NCI-H146 treated with DMSO at 0.1 percent for 48 hours (cell line): ENCODE measurements around the gene VPS26C.

ENCODE experiments used
- DNase-seq: peaks from one replicate; lab custom pipeline; 2025; ENCODE audit not compliant: unreplicated experiment; lab: John Stamatoyannopoulos, UW

The VPS26C gene

DNA sequence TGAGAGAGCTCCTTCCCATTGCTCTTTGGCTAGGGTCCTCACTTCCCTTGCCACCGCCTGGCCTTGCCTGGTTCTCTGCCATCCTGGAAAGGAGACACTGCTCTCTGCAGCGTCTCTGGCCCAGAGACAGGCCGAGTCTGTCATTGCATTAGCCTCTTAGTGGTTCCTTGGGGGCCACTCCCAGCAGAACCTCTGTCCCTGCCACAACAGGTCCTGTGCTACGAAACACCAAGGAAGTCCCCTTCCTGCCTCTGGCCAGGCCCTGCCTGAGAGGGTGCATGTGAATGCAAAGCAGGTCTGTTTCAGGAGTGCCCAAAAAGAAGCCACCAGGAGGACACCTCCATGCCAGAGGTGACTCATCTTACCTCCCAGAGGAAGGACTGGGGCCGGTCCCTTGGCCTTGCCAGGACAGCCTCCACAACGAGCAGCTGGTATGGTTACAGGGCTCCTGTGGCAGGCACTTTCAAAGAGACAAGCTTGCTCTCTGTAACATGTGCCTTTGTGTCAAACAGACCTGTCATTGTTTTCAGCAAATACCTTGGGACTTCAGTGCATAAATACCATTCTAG, 59.6 kb downstream of the VPS26C start:
- no peak for DNase-seq

DNA sequence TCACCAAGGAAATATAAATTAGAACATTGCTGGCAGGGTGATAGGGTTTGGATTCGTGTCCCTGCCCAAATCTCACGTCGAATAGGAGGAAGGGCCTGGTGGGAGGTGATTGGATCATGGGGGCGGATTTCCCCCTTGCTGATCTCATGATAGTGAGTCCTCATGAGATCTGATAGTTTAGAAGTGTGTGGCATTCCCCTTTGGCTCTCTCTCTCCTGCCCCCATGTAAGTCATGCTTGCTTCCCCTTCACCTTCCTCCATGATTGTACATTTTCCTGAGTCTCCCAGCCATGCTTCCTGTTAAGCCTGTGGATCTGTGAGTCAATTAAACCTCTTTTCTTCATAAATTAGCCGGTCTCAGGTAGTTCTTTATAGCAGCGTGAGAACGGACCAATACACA, 60.6 kb downstream of the VPS26C start:
- DNase-seq, result no peak

DNA sequence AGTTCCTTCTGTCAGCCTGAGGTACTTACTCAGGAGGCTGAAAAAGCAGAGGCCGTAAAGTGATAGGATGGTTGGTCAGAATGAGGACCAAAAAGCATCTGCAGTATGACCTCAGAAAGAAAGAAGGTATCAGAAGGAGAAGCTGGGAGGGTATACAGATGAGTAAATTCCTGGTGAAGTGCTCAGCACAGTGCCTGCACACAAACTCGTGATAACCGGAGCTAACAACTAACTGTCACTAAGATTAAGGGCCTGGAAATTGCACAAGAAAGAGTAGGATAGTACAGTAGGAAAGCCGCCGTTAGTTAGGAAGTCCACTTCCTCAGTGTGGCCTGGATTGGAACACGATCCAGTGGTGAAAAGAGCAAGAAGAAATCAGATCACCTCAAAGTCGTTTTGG, 62.6 kb downstream of the VPS26C start:
- DNase-seq, result no peak

DNA sequence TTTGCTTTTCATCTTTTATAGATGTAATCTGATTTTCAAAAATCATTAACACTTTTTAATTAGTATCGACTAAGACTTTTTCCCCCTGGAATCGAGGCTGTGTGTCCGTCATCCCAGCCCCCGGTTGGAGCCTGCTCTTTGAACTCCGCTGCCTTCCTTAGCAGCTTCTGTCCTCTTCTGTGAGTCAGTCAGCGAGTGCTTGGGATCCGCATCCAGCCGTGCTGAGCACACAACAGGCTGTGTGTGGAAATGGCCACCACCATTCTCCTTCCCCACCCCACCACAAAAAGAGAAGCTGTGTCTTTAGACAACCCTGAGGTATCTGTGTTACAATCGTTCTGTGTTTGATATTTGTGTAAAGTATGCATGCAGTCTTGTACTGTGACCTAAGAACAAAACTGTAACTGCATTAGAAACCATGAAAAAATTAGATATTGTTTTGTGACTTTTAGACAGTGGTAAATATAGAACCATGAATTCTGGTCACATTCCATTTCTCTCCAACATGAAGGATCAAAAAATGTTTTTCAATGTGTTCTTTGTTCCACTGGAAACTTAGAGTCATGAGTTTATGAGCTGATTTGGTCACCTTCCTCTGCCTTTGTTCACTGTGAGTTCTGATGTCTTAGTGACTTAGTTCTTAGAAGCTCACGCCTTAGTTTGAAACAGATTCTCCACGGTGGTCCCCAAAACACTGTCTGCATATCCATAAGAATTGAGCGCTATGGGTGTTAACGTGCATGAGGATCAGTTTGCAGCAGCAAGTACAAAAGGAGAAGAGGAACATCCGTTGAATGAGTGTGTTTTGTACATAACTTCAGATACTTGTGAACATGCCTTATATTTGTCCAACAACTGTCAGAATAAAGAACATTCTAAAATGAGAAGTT, 64.7 kb downstream of the VPS26C start:
- DNase-seq, result no peak

DNA sequence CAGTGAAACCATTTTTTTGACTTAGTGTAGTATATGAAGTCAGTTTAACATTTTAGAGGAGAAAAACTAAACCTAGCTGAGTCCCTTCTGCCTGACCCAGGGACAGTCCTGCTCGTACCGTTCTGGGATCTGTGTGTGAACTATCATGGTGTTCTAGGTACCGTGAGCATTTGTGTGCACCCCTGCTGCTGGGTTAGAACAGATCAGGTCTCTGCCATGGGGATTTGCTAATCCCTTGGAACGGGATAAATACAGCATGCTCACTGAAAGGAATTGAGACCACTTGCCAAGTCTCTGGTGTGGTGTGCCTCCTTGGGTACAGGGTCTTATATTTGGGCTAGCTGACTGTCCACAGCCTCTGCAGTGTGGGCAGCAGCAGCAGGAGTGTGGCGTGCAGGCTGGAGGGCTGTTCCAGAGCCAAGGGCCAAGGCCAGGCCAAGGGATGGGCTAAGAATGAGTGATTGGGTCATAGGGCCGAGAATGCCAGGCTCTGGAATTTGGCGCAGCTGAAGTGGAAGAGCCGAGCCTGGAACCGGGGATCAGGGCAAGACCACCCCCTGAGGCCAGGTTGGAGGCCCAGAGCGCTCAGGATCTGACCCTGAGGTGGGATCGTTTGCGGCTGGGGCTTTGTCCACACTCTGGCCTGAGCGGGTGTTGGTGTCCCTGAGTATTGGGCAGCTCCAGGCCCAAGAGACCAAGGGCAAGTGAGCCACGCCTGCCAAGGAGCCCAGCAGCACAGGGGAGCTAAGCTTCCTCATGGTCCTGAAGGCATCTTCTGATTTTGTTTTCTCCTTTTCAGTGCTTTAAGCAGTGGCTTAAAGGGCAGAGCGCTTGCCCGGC, 66.3 kb downstream of the VPS26C start:
- DNase-seq, result no peak

DNA sequence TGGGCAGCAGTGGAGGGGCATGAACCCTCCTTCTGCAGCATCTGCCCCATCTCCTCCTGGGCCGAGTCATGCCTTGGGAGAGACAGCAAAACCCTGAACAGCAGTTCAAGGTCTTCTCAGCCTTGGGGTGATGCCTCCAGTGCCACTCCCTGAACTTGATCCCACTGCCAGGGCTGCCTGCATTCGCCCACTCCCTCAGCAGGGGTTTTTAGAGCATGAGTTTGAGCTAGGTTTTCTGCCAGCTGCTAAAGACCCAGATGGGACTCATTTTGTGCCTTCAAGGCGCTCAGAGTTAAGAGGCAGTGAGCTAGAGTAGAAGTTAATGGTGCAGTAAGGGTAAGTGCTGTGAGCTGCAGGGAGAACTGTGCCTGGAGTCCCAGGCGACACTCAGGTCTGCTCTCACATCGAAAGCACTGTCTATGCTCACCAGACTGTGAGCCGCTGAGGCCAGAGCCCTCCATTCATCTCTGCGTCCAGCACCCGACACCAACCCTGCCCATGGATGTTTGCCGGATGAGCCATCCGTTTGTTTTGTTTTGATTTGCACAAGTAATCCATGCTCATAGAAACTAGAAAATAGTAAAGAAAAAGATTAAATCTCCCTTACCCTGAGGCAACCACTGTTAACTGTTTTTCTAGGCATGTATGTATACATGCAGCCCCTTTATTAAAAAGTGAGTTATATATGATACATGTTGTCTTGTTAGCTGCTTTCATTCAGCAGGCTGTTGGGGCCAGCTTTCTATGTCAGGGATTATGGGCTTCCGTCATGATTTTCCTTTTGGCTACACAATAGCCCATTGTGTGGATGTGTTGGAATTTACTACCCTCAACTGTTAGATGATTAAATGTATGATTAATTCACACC, 67.8 kb downstream of the VPS26C start:
- DNase-seq, result no peak

DNA sequence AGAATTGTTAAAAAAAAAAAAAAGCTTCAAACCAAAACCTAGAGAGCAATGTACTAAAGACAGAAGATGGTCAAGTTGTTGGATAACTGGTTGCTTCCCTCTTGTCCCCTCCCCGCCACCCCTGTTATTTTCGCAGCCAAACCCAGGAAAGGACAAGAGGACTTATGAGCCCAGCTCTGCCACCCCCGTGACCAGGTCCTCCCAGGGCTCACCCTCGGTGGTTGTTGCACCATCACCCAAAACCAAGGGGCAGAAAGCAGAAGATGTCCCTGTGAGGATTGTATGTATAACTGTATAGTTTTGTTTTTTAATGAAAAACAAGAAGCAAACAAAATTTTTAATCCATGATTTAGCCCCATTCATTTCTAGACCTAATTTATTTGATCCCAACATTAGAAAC, 69.4 kb downstream of the VPS26C start:
- DNase-seq, result no peak

DNA sequence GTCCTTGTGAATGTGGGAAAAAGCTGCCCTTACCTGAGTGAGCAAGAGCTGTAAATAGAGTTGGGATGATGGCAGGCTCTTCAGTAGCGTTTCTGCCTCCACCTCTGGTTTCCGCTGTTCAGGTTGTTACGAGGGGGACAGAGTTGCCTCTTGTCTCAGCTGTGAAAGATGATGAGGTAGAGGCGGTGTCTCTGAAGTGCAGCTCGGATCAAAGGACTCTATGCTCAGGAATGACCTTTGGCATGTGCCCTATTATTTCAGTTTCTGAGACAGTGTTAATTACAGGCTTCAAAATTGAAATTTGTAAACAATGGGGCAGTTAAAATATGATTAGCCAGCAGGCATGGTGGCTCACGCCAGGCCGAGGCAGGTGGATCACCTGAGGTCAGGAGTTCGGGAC, 70.3 kb downstream of the VPS26C start:
- DNase-seq, result no peak

DNA sequence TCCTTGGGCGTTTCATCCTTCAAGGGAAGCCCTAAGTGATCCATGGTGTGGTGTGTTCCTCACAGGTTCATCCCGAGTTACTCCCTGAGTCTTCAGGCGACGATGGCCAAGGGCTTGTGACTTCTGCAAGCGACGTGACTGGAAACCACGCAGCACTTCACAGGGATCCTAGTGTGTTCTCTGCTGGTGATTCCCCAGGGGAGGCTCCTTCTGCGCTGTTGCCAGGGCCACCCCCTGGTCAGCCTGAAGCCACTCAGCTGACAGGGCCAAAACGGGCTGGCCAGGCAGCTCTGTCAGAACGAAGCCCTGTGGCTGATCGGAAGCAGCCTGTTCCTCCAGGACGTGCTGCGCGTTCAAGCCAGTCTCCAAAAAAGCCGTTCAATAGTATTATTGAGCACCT, 71.5 kb downstream of the VPS26C start:
- DNase-seq, result no peak

DNA sequence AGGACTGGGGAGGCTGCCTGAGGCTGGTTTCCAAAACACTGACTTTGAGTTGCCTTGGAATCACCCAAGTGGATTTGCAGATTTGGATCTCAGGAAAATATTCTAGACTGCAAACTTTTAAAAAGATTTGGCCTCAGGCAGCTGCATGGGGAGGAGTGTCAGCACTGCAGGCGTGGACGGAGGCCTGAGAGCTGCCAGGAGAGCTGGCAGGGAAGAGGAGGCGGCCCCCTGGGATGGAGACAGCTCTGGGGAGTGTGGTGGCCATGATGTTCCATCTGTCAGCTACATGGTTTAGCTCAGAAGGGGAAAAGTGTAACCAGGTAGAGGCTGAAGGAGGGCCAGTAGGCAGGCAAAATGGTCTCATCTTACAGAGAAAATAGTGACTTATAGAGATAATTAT, 72.1 kb downstream of the VPS26C start:
- no peak for DNase-seq

DNA sequence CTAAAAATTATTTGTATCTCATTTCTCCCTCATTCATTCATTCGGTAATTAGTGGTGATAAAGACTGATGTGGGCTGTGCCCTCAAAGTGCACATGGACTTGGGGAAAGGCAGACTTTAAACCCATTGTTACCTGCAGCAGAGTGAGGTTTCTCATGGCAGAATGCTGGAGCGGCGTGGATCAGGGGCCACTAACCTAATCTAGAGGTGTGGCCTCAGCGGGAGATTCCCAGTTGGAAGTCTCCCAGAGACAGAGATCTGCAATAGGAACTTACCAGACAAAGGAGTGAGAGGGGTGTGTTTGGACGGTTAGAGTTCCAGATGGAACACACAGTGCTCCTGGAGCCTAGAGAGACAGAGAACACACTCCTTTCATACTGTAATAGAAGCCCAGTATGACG, 73.5 kb downstream of the VPS26C start:
- no peak for DNase-seq

DNA sequence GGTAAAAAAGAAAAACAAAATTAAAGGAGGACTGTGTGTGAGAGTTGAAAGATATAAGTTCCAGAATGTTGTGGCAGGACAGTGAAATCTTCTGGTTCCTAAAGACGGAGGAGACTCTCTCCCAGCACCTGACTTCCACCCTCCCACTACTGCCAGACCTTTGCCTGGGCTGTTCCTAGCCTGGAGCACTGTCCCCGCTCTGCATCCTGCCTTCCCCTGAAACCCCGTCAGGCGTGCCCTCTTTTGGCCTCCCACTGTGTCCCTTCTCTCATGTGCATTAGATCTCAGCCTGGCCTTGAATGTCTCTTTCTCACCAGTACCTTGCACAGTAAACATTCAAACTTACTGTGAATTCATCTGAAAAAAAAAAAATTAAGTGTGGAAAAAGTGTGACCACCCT, 74.1 kb downstream of the VPS26C start:
- no peak for DNase-seq

DNA sequence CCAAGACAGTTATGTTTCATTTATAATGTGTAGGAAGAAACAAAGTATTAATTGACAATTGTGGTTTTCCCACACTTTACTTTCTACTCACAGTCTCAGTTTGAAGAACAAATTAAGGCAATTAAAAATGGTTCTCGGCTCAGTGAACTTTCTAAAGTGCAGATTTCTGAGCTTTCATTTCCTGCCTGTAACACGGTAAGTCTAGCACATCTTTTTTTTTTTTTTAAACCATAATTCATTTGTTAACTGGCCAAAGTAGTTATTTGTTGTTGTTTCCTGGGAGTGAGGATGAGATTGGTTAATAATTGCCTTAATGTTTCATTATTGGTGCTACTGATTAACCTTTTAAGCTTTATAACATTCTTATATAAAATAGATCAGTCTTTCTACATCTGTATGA, 75.1 kb downstream of the VPS26C start:
- DNase-seq, result no peak

DNA sequence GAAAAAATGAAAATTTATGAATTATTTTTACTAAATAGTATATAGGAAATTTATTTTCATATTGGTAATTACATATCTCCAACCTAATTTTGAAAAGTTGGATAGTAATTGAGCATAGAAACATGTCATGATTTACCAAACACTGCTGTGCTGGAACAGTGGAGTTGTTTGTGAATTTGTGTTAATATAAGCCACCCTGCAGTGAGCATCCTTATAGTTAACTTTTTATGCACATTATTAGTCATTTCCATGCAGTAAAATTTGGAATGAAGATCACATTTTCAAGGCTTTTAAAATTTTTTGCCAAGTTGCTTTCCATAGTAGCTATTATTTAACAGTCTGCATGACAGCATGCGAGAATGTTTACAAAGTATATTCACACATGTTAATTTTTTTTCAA, 78.3 kb downstream of the VPS26C start:
- no peak for DNase-seq

DNA sequence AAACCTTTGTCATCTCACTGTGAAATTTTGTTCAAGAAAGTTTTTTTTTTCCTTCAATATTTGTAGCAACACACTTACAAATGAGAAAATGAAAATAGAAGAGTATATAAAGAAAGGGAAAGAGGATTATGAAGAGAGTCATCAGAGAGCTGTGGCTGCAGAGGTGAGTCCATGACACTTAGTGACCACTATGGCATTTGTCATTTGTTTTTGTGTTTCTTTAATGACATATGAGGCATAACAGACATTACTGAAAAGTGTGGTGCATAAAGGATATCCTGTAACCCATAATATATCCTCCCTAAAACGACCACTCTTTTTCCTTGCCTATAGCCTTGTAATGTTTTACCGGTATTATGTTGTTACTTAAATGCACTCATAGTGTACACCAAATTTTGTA, 80.2 kb downstream of the VPS26C start:
- DNase-seq, result no peak

DNA sequence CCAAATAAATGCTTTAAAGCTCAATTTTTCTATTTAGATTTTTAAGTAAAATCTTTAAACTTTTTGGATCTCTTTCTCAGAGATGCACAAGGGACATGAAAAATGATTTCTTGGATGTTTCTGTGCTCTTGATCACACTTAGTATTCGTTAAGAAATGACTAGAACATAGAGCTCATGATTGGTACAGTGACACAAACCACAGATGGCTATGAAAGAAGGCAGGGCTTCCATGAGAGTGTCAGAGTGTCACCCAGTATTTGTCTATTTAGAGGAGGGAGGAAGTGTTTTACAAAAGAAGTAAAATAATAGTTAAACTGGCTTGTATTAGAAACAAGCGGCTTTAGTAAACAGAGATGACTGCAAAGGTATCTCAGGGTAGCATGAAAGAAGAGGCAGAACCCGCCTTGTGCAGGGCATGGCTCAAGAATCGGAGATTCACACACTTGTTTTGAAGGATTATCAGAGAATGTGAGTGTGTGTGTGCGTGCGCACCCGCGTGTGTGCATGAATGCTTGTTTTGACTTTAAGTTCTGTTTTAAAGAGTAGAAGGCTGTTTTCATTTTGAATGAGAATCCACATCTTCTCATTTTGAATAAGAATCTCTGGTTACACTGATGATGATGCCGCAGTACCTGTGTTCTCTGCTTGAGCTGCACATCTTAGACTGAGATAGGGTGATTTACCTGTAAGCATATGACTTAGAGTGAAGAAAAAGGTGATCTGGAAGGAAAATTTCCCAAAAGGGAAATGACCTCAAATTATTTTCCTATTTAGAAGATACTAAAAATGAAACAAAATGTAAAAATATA, 82.1 kb downstream of the VPS26C start:
- DNase-seq, result no peak

DNA sequence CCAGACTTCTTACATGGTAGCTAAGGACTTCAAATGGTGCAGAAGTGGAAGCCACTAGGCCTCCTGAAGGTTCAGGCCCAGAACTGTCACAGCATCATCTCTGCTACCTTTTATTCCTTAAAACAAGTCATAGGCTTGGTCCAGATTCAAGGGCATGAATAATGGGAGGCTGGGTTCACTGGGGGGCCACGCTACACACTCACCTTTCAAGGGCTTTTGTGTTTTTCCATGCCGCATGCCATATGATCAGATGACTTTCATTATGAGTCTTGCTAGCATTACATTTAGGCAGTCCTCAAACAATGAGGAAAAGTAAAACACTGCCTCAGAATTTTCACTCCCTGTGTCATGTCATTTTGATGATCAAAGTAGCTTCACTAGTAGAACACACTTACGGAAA, 83.4 kb downstream of the VPS26C start:
- no peak for DNase-seq

DNA sequence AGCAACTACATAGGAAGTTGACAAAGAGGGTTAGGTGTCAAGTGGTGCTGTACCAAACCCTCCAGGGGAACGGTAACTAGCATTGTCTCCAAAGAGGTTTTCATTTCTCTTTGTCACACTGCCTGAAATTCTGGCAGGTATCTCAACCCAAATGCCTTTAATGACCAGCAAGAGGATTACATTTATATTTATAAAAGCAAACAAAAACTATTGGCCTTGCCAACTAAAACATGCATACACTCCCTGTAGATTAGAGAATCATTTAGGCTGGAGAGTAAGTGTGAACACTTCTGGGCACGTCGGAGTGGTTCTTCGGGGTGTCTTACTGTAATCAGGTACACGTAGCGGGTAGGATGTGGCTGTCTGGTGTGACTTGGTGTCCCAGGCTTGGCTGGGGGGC, 84.9 kb downstream of the VPS26C start:
- no peak for DNase-seq

DNA sequence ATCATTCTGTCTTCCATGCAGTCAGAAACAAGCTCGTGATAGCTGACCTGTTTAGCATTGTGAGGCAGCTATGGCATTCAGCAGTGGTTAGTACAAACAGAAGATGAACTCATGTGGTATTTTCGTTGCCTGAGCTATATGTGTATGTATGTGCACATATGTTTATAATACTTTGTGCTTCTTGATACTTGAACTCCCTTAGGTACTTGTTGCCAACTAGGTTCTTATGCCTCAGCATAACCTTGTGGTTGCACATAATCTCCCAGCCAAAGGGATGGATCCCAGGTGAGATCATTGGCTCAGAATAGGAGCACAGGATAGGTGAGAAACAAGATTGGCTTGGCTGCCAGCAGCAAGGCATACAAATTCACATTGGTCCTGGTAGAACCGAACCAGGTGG, 86.1 kb downstream of the VPS26C start:
- DNase-seq, result no peak

DNA sequence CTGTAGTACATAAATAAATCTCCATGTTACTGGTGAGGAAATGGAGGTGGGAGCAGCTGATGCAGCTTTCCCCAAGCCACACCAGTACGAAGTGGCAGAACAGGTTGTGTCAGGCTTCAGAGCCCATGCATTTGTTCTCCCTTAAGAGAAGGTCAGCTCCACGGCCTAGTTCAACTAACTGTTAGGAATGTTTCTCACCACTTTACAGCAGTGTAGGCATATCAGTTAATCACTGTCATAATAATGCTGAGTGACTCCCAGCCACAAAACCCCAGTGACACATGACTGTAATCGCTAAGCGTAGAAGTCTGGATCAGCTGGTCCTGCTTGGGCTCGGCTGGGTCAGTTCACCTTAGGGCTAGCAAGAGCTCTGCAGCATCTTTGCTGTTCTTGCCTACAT, 90.4 kb downstream of the VPS26C start:
- no peak for DNase-seq
